ENCODE measurements around the gene FXYD1.

The FXYD1 gene

GRCh38 chr19:35162471-35163326 lies 24.1 kb downstream of the FXYD1 start:
- peaks cover 77% of the 10 kb centered on the region for H3K36me3 ChIP-seq (ENCODE audit: insufficient read depth, low read length)
- H3K4me1 ChIP-seq (ENCODE audit: insufficient read depth, low read length, poor library complexity, severe bottlenecking), result peaks cover 18% of the 10 kb centered on the region
- H4K20me1 ChIP-seq (ENCODE audit: insufficient read depth, low read length, poor library complexity, severe bottlenecking), result peaks cover 6% of the 10 kb centered on the region

GRCh38 chr19:35164418-35164817 lies 25.8 kb downstream of the FXYD1 start:
- H3K4me1 ChIP-seq (ENCODE audit: insufficient read depth, low read length, poor library complexity, severe bottlenecking), result peaks cover 25% of the 10 kb centered on the region
- H3K27me3 ChIP-seq (ENCODE audit: insufficient read depth, low read length, poor library complexity, severe bottlenecking), result no peaks in the 10 kb centered on the region
- no peaks in the 10 kb centered on the region for H3K9me2 ChIP-seq (replicated peaks; ENCODE audit: low read depth, low read length)
- H3K4me2 ChIP-seq (ENCODE audit: low read depth, low read length, poor library complexity, severe bottlenecking), result no peak overlapping the region
- H2AFZ ChIP-seq (ENCODE audit: low read length), result no peak overlapping the region
- no peak overlapping the region for H3K9ac ChIP-seq (ENCODE audit: low read depth, low read length, poor library complexity, severe bottlenecking)
- H3K9me3 ChIP-seq (ENCODE audit: insufficient read depth, low read depth, low read length), result peaks cover 7% of the 10 kb centered on the region; the same call in 1 of the 2 replicates
- H3K79me2 ChIP-seq (ENCODE audit: insufficient read depth, low read length), result peaks cover 8% of the 10 kb centered on the region; the same call in 1 of the 2 replicates
- peaks cover 5% of the 10 kb centered on the region; the same call in 1 of the 2 replicates for H3F3A ChIP-seq (ENCODE audit: low read depth)
- peaks cover 64% of the 10 kb centered on the region for H3K36me3 ChIP-seq (ENCODE audit: insufficient read depth, low read length)
- H4K20me1 ChIP-seq (ENCODE audit: insufficient read depth, low read length, poor library complexity, severe bottlenecking), result no peaks in the 10 kb centered on the region
- no peak for TF ChIP-seq CTCF (conservative IDR thresholded peaks at IDR 0.05; ENCODE audit: low read length)
- TF ChIP-seq EZH2phosphoT487 (IDR thresholded peaks at IDR 0.05; ENCODE audit: borderline replicate concordance), result no peak
- no peak overlapping the region for H3K4me3 ChIP-seq (ENCODE audit: low read length, poor library complexity, severe bottlenecking)

More at GRCh38 chr19:35162471-35163326, 24.1 kb downstream of the FXYD1 start:
- H3K9me2 ChIP-seq (replicated peaks; ENCODE audit: low read depth, low read length), result no peaks in the 10 kb centered on the region
- peaks cover 5% of the 10 kb centered on the region; the same call in 1 of the 2 replicates for H3F3A ChIP-seq (ENCODE audit: low read depth)
- H3K9me3 ChIP-seq (ENCODE audit: insufficient read depth, low read depth, low read length), result peaks cover 7% of the 10 kb centered on the region; the same call in 1 of the 2 replicates
- H3K27me3 ChIP-seq (ENCODE audit: insufficient read depth, low read length, poor library complexity, severe bottlenecking), result no peaks in the 10 kb centered on the region
- peaks cover 17% of the 10 kb centered on the region; the same call in 1 of the 2 replicates for H3K79me2 ChIP-seq (ENCODE audit: insufficient read depth, low read length)
- no peak overlapping the region for H3K9ac ChIP-seq (ENCODE audit: low read depth, low read length, poor library complexity, severe bottlenecking)
- H3K4me3 ChIP-seq (ENCODE audit: low read length, poor library complexity, severe bottlenecking), result no peak overlapping the region
- no peak overlapping the region for H2AFZ ChIP-seq (ENCODE audit: low read length)
- no peak overlapping the region for H3K4me2 ChIP-seq (ENCODE audit: low read depth, low read length, poor library complexity, severe bottlenecking)
- TF ChIP-seq EZH2phosphoT487 (IDR thresholded peaks at IDR 0.05; ENCODE audit: borderline replicate concordance) (no peak), CTCF (conservative IDR thresholded peaks at IDR 0.05; ENCODE audit: low read length) (no peak)

- Histone ChIP-seq H3K9ac (ENCODE audit: low read depth, low read length, poor library complexity, severe bottlenecking) (no peak overlapping the region), H3F3A (ENCODE audit: low read depth) (peaks cover 5% of the 10 kb centered on the region; the same call in 1 of the 2 replicates), H3K4me3 (ENCODE audit: low read length, poor library complexity, severe bottlenecking) (no peak overlapping the region), H3K4me1 (ENCODE audit: insufficient read depth, low read length, poor library complexity, severe bottlenecking) (peaks cover 25% of the 10 kb centered on the region), H3K4me2 (ENCODE audit: low read depth, low read length, poor library complexity, severe bottlenecking) (no peak overlapping the region), H2AFZ (ENCODE audit: low read length) (no peak overlapping the region), H3K9me2 (replicated peaks; ENCODE audit: low read depth, low read length) (no peaks in the 10 kb centered on the region), H3K9me3 (ENCODE audit: insufficient read depth, low read depth, low read length) (peaks cover 7% of the 10 kb centered on the region; the same call in 1 of the 2 replicates), H3K27me3 (ENCODE audit: insufficient read depth, low read length, poor library complexity, severe bottlenecking) (no peaks in the 10 kb centered on the region), H3K36me3 (ENCODE audit: insufficient read depth, low read length) (peaks cover 69% of the 10 kb centered on the region), H3K79me2 (ENCODE audit: insufficient read depth, low read length) (peaks cover 8% of the 10 kb centered on the region; the same call in 1 of the 2 replicates), H4K20me1 (ENCODE audit: insufficient read depth, low read length, poor library complexity, severe bottlenecking) (no peaks in the 10 kb centered on the region)
- TF ChIP-seq CTCF (conservative IDR thresholded peaks at IDR 0.05; ENCODE audit: low read length) (no peak), EZH2phosphoT487 (IDR thresholded peaks at IDR 0.05; ENCODE audit: borderline replicate concordance) (no peak)
Observed at GRCh38 chr19:35165200-35166058, 26.8 kb downstream of the FXYD1 start.
